ENCODE measurements around the gene RHO. TPM values are rescaled to one million over a fixed set of nuclear protein-coding genes. Genes with fewer than 3 reads are reported as not detected.
"Not testable (repeated sequence)": the region's sequence is repeated elsewhere in the genome, so short reads cannot be mapped to it uniquely, and the experiment has no call there.

RHO gene
- total RNA-seq, 1 donor from 2014 or later = not detected

DNA sequence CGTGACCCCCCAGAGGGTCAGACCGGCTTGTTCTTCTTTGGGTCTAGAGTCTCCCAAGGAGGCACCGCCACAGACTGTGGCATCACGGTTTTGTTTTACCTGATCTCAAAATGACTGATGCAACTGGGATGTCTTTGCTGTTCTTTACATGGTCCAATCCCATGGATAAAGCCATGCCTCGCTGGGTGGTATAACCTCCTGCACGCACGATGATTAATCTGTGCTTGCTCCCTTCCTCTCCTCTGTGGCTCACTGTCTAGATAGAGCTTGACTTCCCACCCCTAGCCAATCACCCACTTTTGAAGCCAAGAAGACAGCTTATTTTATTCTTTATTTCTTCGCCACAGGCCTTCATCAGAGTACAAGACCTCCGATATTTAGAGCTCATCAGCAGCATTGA, 36.6 kb upstream of the RHO start:
- Mint-ChIP-seq H3K27me3 (ENCODE audit: low read depth) (no peaks in the 10 kb centered on the region), H3K27ac (ENCODE audit: unreplicated experiment) (no peak overlapping the region), H3K36me3 (ENCODE audit: low read depth) (peaks cover 2% of the 10 kb centered on the region), H3K4me1 (peaks cover 17% of the 10 kb centered on the region), H3K4me3 (no peak overlapping the region), H3K9me3 (no peaks in the 10 kb centered on the region)
- DNase-seq (ENCODE audit: low read depth, low spot score) = no peak
- TF ChIP-seq, protein P1, sequence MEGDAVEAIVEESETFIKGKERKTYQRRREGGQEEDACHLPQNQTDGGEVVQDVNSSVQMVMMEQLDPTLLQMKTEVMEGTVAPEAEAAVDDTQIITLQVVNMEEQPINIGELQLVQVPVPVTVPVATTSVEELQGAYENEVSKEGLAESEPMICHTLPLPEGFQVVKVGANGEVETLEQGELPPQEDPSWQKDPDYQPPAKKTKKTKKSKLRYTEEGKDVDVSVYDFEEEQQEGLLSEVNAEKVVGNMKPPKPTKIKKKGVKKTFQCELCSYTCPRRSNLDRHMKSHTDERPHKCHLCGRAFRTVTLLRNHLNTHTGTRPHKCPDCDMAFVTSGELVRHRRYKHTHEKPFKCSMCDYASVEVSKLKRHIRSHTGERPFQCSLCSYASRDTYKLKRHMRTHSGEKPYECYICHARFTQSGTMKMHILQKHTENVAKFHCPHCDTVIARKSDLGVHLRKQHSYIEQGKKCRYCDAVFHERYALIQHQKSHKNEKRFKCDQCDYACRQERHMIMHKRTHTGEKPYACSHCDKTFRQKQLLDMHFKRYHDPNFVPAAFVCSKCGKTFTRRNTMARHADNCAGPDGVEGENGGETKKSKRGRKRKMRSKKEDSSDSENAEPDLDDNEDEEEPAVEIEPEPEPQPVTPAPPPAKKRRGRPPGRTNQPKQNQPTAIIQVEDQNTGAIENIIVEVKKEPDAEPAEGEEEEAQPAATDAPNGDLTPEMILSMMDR (conservative IDR thresholded peaks at IDR 0.05) = no peak

DNA sequence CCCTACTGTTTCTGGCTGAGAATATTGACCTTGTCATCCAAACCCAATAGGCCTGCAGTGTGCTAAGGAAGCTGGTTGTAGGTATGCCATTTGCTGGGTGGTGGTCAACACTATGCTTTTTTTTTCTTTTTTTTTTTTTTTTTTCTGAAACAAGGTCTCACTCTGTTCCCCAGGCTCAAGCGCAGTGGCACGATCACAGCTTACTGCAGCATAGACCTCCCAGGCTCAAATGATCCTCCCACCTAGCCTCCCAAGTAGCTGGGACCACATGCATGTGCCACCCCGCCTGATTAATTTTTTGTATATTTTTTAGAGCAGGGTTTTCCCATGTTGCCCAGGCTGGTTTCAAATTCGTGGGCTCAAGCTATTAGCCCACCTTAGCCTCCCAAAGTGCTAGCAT, 35.7 kb upstream of the RHO start:
- Mint-ChIP-seq H3K36me3 (ENCODE audit: low read depth) (peaks cover 2% of the 10 kb centered on the region), H3K27ac (ENCODE audit: unreplicated experiment) (no peak overlapping the region), H3K9me3 (no peaks in the 10 kb centered on the region), H3K27me3 (ENCODE audit: low read depth) (no peaks in the 10 kb centered on the region), H3K4me1 (peaks cover 17% of the 10 kb centered on the region), H3K4me3 (no peak overlapping the region)
- no peak for DNase-seq (ENCODE audit: low read depth, low spot score)
- TF ChIP-seq, protein P1 (conservative IDR thresholded peaks at IDR 0.05) = no peak

GRCh38 chr3:129493206-129493605, 35.2 kb upstream of the RHO start:
- TF ChIP-seq, protein P1 (conservative IDR thresholded peaks at IDR 0.05) = no peak
- Mint-ChIP-seq H3K4me3 (no peak overlapping the region), H3K9me3 (no peaks in the 10 kb centered on the region), H3K27ac (ENCODE audit: unreplicated experiment) (no peak overlapping the region), H3K27me3 (ENCODE audit: low read depth) (no peaks in the 10 kb centered on the region), H3K36me3 (ENCODE audit: low read depth) (peaks cover 2% of the 10 kb centered on the region), H3K4me1 (peaks cover 17% of the 10 kb centered on the region)
- no peak for DNase-seq (ENCODE audit: low read depth, low spot score)

- not testable (repeated sequence) for H3K9me3 Mint-ChIP-seq; H3K4me3 Mint-ChIP-seq; H3K36me3 Mint-ChIP-seq (ENCODE audit: low read depth); H3K27me3 Mint-ChIP-seq (ENCODE audit: low read depth); DNase-seq (ENCODE audit: low read depth, low spot score)
- Mint-ChIP-seq H3K4me1 (peaks cover 23% of the 10 kb centered on the region), H3K27ac (ENCODE audit: unreplicated experiment) (peak overlapping the region; percentile 7)
Measured at GRCh38 chr3:129494499-129494898, 33.9 kb upstream of the RHO start.

DNA sequence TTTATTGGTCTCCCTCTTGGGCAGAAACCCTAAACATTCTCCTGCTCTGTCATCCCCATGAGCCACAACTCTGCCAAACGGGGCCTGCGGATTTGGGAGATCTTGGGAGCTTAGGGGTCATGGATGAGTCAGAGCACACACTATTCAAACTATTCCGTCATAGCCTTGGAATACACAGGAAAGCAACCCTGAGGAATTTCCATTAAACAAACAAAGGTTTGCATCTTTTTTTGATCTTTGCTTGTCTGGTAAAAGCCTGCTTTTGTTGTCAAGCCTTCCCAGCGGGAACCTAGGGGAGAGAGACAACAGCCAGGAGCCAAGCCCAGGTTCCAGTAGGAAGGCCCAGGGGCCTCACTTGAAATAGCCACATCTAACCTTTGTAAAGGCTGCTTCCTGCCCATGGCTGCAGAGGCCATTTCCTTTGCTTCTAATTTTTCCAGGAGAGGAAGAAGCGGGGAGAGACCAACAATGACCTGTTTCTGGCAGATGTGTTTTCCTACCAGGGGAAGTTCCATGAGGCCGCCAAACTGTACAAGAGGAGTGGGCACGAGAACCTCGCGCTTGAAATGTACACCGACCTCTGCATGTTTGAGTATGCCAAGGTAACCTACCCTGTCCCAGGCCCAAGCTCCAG, 33.3 kb upstream of the RHO start:
- not testable (repeated sequence) for H3K4me3 Mint-ChIP-seq; H3K27me3 Mint-ChIP-seq (ENCODE audit: low read depth); DNase-seq (ENCODE audit: low read depth, low spot score); H3K36me3 Mint-ChIP-seq (ENCODE audit: low read depth); H3K9me3 Mint-ChIP-seq
- H3K4me1 Mint-ChIP-seq = peaks cover 22% of the 10 kb centered on the region
- peak overlapping the region; percentile 44 for H3K27ac Mint-ChIP-seq (ENCODE audit: unreplicated experiment)

DNA sequence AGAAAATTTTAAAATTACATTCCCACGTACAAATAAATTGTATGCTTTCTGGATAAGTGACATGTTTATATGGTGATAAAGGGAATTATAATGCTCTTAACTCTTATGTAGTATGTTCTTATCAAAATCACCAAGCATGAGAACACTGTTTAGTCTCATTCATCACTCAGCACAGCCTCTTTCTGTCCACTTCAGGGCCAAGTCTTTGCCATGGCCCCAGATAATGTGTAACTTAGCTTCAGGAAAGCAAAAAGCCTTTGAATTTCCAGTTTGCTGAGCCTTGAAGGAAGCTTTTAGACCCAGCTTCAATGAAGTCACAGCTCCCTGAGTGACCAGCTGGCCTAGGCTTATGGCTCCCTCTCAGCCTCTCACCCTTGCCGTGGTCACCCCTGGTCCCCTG, 30.6 kb upstream of the RHO start:
- Mint-ChIP-seq H3K27ac (ENCODE audit: unreplicated experiment) (peak overlapping the region; percentile 43), H3K4me1 (peaks cover 18% of the 10 kb centered on the region)
- not testable (repeated sequence) for H3K36me3 Mint-ChIP-seq (ENCODE audit: low read depth); H3K4me3 Mint-ChIP-seq; H3K27me3 Mint-ChIP-seq (ENCODE audit: low read depth); DNase-seq (ENCODE audit: low read depth, low spot score); H3K9me3 Mint-ChIP-seq

DNA sequence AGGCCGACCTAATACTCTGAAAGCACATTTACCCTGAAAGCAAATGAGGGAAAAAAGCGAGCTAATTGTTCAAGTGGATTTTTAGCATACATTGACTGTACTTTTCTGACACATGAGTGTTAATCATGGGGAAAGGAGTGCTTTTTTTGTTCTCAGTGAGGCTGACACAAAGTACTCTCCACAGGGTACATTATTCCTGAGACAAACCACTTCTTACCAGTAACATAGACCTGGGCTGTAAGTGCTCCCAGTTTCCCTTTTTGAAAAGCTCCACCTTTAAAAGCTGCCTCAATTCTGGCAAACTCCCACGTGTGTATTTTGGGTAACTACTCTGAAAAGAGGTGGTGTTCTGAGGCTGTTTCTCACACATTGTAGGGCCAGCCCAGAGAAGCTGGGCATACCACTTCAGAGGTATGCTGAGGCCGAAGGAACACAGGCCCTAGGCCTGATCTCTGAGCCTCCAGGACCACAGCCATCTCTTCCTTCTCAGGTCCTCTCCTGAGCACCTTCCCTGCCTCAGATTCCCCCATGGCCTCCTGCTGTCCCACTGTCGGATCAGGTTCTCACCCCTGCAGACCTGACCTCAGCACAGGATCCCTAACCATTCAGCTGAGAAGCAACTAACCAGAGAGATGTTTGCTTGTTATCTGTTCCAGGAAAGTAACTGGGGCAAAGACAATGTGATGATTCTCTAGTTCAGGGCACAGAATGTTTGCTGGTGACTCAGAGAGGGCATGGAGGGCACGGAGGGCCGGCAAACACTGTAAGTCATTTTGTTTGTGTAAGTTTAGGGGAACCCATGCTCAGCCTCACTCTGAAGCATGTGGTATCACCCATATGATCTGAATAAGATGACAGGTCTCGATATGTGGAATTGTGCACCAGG, 29.6 kb upstream of the RHO start:
- not testable (repeated sequence) for H3K36me3 Mint-ChIP-seq (ENCODE audit: low read depth); H3K9me3 Mint-ChIP-seq; H3K27ac Mint-ChIP-seq (ENCODE audit: unreplicated experiment); H3K27me3 Mint-ChIP-seq (ENCODE audit: low read depth); DNase-seq (ENCODE audit: low read depth, low spot score); H3K4me3 Mint-ChIP-seq
- peaks cover 18% of the 10 kb centered on the region for H3K4me1 Mint-ChIP-seq

- not testable (repeated sequence) for H3K4me1 Mint-ChIP-seq; H3K9me3 Mint-ChIP-seq; H3K27me3 Mint-ChIP-seq (ENCODE audit: low read depth); H3K4me3 Mint-ChIP-seq; DNase-seq (ENCODE audit: low read depth, low spot score); H3K36me3 Mint-ChIP-seq (ENCODE audit: low read depth)
- H3K27ac Mint-ChIP-seq (ENCODE audit: unreplicated experiment) = peak overlapping the region; percentile 50
Measured at GRCh38 chr3:129499604-129500333, 28.7 kb upstream of the RHO start.

All from neural crest cell (in vitro differentiated cells).